RWPE1 (cell line): ENCODE data around the gene KIF14.
"Not testable (repeated sequence)": the region's sequence is repeated elsewhere in the genome, so short reads cannot be mapped to it uniquely, and the experiment has no call there.

Experiments
- CTCF ChIA-PET: fragments of 350-600 bp; sonication (Branson Sonifier 250); formaldehyde crosslinking; extraction: SDS; loops from one replicate; lab custom pipeline; 2021; lab: Yijun Ruan, JAX
- POLR2A ChIA-PET: fragments of 400-600 bp; formaldehyde crosslinking; extraction: SDS; loops from one replicate; lab custom pipeline; 2020; ENCODE audit warnings: antibody characterized with exemption; ENCODE audit not compliant: low non-redundant PET; lab: Yijun Ruan, JAX
- DNase-seq: peaks from one replicate; pipeline ENCODE4 v3.0.0; 2012; ENCODE audit warnings: low spot score
- H3K27ac ChIP-seq: fragments of 450-650 bp; 2 replicates; pipeline ENCODE4 v1.5.1; 2017
- TF ChIP-seq, protein P1 (sequence below): fragments of 450-650 bp; conservative IDR thresholded peaks from 2 replicates; pipeline ENCODE4 v1.5.1; 2017; ENCODE audit warnings: low read depth, mild to moderate bottlenecking

KIF14 gene

DNA sequence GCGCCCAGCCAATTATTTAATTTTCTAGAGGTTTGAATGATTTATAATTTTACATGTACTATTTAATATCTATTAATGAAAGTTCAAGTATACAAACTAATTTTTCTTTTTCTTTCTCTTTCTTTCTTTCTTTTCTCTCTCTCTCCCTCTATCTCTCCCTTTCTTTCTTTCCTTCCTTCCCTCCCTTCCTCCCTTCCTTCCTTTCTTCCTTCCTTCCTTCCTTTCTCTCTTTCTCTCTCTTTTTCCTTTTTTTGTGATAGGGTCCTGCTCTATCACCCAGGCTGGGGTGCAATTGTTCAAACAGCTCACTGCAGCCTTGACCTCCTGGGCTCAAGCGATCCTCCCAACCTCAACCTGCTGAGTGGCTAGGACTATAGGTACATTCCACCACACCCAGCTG, 16.1 kb upstream of the KIF14 start:
- TF ChIP-seq, protein P1, sequence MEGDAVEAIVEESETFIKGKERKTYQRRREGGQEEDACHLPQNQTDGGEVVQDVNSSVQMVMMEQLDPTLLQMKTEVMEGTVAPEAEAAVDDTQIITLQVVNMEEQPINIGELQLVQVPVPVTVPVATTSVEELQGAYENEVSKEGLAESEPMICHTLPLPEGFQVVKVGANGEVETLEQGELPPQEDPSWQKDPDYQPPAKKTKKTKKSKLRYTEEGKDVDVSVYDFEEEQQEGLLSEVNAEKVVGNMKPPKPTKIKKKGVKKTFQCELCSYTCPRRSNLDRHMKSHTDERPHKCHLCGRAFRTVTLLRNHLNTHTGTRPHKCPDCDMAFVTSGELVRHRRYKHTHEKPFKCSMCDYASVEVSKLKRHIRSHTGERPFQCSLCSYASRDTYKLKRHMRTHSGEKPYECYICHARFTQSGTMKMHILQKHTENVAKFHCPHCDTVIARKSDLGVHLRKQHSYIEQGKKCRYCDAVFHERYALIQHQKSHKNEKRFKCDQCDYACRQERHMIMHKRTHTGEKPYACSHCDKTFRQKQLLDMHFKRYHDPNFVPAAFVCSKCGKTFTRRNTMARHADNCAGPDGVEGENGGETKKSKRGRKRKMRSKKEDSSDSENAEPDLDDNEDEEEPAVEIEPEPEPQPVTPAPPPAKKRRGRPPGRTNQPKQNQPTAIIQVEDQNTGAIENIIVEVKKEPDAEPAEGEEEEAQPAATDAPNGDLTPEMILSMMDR, result no peak
- DNase-seq, result no peak
- ChIA-PET CTCF (interaction anchor here (0.7 kb wide), 2 partner anchors 29 to 171 kb away, joined by 3 read pairs; no protein-coding TSS in a partner anchor), POLR2A (interaction anchor here (0.6 kb wide), 1 partner anchor 14 kb away, joined by 4 read pairs; no protein-coding TSS in a partner anchor)
- no peak overlapping the region for H3K27ac ChIP-seq

DNA sequence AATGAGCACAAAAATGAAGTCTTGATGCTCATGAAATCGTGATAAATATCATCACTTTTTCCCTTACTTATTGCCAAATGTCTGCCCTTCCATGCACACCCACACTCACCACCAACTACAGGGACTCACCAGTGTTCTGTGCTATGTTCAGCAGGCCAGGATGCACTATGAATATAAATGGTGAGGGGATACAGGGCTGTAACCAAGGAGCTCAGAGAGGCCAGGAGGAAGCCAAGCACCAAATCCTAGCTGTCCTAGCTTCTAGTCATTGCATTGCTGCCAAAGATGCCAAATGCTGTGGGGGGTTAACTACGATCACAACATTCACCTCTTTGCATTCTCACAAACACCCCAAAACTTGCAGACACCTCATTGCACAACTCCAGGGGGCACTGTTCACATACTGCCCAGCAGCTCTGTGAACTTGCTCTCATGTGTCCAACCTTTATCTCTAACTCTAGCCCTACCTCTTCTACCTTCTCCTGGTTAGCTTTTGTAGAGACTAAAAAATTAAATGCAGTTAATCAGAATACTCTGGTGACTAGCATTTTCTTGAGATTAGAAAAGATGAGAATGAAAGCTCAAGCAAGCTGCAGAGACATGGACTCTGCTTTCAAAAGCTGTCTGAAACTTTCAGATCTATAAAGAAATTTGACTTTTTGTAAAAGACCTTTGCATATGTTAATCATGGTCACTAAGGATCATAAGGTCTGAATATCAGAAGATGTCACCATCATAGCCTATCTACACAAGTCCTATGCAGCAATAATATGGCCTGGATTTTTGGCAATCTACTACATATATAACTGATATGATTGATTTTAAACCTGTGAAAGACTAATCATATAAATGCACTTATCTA, 13.9 kb upstream of the KIF14 start:
- CTCF ChIA-PET, result no interaction called here
- TF ChIP-seq, protein P1, result no peak
- no peak for DNase-seq
- POLR2A ChIA-PET, result no interaction called here
- H3K27ac ChIP-seq, result no peak overlapping the region

DNA sequence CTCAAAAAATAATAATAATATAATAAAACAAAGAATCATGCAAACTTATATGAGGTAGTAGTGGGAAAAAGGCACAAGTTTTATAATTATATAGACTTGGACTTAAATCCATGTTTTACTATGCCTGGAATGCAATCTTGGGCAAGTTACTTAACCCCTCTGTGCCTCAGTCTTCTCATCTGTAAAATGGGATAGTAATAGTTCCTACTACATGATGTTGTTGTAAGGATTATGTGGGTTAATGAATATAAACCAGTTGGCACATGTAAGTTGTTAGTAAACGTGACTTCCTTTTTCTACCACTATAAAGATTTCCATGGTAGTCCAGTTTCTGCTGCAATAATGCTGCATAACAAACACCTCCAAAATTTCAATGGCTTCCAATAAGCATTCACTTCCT, 10.8 kb upstream of the KIF14 start:
- TF ChIP-seq, protein P1, result no peak
- DNase-seq, result no peak
- CTCF ChIA-PET, result interaction anchor here (0.6 to 0.7 kb wide), 2 partner anchors 89 to 120 kb away, joined by 4 read pairs; no protein-coding TSS in a partner anchor
- H3K27ac ChIP-seq, result no peak overlapping the region
- POLR2A ChIA-PET, result no interaction called here

DNA sequence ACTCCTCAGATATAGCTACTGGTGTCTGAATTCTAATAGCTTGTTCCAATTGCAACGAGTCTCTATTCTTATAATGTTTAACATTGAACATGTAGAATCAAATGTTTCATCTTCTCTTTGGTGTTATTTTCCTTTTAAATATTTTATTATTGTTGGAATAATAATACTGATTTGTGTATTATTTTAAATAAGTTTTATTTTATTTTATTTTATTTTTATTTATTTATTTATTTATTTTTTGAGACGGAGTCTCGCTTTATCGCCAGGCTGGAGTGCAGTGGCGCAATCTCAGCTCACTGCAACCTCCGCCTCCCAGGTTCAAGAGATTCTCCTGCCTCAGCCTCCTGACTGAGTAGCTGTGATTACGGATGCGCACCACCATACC, 10.0 kb upstream of the KIF14 start:
- CTCF ChIA-PET, result interaction anchor here (0.6 to 0.8 kb wide), 3 partner anchors 71 to 121 kb away, joined by 4 to 6 read pairs (median 4); no protein-coding TSS in a partner anchor
- POLR2A ChIA-PET, H3K27ac ChIP-seq, DNase-seq: not testable (repeated sequence)

DNA sequence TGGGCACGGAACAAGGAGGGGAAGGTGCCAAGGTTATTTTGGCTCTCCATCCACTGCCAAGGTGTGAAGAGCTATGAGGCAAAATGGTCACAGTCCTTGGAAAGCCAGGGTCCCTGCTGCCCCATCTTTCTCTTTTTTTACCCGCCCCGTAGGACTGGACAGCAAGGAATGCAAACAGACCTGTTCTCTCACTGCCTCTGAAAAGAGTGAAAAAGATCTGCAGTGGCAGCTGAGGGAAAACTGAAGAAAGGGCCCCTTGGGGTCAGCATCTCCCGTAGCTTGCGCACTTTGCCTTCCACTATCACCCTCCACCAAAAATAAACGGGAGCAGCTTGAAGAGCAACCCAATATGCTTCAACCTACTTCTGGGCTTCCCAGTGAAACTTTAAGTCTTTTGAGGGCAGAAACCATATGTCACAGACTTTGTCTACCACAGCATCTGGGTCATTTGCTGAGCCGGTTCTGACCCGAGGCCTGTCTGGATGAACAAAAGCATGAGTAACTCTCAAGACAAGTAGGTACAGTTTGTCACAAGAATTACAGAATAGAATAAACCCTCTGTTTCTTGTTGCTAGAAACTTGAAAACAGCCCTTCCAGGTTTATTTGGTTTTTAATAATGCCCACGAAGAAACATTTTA, 9.4 kb upstream of the KIF14 start:
- no peak for DNase-seq
- ChIA-PET POLR2A (no interaction called here), CTCF (interaction anchor here (0.8 kb wide), 1 partner anchor 71 kb away, joined by 6 read pairs; no protein-coding TSS in a partner anchor)
- TF ChIP-seq, protein P1, result no peak
- no peak overlapping the region for H3K27ac ChIP-seq

DNA sequence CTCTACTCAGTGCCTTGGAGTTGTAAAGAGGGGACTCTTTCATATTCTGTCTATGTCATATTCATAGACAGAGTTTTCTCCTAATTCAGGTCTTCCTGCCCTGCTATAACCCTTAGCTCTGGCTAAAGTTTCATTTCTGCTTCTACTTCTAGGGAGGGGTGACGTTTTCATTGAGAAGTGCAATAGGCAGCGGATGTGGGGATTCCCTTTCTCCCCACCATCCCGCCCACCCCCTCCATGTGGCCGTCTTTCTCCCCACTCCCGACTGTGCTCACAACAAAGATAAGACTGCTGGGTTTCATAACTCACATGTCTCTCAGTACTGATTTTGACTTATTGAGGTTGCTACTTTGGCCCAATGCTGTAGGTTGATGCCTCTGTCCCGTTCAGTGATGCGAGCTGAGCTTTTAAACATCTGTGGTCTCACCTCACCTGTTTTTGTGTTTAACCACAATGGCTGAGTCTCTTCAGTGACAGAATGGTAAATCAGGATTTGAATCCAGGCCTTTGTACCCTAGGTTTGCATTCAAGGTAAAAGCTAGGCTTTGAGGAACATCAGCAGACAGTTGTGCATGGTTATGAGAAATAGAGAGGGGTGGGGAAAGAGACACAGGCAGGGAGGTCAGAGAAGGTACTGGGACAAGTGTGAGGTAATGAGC, 7.8 kb upstream of the KIF14 start:
- ChIA-PET POLR2A (interaction anchor here (0.5 kb wide), 1 partner anchor 105 kb away, joined by 9 read pairs; no protein-coding TSS in a partner anchor), CTCF (no interaction called here)
- no peak for DNase-seq
- TF ChIP-seq, protein P1, result no peak
- no peak overlapping the region for H3K27ac ChIP-seq
